Activated CD8-positive, alpha-beta memory T cell treated with anti-CD3 and anti-CD28 coated beads, Interleukin-2, amount 50 U/mL, for 24 hours (primary cell): Measurements from ENCODE around the gene AQP3.
A peak's percentile ranks its signal among the peaks of the same experiment; 100 is the strongest.
"Not testable (repeated sequence)": the region's sequence is repeated elsewhere in the genome, so short reads cannot be mapped to it uniquely, and the experiment has no call there.

Experiments used
- DNase-seq: peaks from one replicate; pipeline ENCODE4 v3.0.0-alpha.2; 2020; ENCODE audit errors: extremely low read depth

AQP3 gene

DNA sequence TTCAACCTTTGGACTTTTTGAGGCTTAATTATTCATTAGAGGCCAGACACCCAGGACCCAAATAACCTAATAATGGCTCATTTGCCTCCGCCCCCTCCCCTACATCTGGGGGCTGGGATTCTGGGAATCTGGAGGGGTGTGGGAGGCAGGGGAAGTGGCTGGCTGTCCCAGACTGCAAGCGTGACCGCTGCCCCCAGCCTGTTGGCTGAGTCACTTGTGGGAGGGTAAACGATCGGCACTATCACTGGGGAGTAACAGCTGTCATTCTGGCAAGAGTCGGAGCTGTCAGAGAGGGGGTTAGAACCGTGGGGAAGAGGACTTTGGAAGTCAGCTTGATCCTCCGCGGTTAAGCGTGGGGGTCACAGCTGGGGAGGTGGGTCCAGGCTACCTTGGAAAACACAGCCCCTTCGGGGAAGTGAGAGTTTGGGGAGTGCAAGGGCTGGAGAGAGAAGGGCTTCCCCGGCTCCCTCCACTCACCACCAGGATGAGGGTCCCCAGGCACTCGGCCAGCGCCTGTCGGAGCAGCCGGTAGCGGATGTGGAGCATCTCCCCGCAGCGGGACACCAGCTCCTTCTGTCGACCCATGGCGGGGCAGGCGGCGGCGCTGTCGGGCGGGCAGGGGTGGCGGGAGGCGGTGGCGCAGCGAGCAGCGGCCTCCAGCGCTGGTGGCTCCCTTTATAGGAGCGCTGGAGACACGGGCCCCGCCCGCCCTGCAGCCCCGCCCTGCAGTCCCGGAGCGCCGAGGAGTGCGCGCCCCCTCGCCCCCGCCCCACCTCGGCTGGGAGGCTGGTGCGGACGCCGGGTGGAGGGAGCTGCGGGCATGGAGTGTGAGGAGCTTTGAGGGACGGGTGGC is at the start of gene AQP3:
TSS of gene AQP3 (minus strand) at position 648 of the 853 bp plus-strand sequence. CDS start at position 585, 63 bp downstream.
- DNase-seq, result no peak

DNA sequence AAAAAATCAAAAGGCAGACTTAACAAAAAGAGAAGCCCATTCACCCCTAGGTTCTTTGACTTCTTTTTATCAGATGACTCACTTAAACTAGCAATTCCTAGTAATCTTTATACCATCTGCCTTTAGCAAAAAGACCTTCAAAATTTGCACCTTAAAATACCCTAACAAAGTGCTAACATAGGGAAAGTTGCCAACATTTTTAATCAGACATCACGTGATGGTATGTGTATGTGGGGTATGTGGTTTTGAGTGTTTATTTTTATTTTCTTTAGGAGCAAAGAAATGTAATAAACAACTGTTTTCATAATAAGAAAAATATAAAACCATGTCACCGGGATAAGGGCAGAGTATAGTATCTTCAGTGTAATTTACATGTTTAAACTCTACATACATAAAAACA is 46.4 kb upstream of the AQP3 start:
- not testable (repeated sequence) for DNase-seq

DNA sequence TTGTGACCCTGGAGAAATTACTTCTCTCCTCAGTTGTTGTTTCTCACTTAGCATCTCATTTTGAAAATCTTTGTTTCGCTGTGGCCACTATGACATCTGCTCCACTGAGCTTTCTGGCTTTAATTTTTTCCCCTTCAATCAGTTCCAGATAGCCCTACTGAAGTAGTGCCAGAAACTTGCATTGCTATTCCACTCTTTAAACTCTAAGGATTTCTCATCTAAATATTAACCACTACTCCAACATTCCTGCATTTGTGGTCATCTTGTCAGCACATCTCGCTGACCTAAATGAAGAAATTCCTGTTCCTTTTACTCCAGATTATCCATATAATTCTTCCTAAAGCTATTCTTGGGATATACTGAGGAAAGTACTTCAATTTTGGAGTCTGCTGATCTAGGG is 41.7 kb upstream of the AQP3 start:
- no peak for DNase-seq

DNA sequence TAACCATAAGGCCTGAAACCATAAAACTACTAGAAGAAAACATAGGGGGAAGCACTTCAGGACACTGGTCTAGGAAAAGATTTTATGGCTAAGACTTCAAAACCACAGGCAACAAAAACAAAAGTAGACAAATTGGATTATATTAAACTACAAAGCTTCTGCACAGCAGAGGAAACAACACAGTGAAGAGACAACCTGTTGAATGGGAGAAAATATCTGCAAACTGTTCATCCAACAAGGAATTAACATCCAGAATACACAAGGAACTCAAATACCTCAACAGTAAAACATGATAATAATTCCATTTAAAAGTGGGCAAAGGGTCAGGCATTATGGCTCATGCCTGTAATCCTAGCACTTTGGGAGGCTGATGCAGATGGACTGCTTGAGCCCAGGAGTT is 37.9 kb upstream of the AQP3 start:
- not testable (repeated sequence) for DNase-seq

DNA sequence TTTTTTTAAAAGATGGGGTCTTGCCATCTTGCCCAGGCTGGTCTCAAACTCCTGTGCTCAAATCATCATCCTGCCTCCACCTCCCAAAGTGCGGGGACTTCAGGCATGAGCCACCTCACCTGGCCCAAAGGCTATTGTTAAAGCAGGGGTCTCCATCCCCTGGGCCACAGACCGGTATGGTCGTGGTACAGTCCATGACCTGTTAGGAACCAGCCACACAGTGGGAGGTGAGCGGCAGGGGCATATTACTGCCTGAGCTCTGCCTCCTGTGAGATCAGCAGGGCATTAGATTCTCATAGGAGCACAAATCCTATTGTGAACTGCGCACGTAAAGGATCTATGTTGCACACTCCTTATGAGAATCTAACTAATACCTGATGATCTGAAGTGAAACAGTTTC is 33.6 kb upstream of the AQP3 start:
- DNase-seq, result no peak

DNA sequence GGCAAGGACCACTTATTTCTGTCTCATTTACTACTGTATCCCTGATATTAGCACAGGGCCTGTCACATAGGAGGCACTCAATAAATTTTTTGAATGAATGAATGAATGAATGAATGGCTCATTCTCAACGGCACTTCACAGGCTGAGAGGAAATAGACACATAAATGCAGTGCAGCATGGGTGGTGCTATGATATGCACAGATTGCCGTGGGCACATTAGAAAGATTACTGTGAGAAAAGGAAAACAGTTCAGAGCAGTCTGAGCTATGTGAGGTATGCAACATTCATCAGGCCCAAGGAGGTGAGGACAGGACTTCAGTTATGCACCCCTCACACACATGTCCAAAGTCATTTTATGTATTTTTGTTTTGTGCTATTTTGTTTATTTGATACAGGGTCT is 32.7 kb upstream of the AQP3 start:
- no peak for DNase-seq

DNA sequence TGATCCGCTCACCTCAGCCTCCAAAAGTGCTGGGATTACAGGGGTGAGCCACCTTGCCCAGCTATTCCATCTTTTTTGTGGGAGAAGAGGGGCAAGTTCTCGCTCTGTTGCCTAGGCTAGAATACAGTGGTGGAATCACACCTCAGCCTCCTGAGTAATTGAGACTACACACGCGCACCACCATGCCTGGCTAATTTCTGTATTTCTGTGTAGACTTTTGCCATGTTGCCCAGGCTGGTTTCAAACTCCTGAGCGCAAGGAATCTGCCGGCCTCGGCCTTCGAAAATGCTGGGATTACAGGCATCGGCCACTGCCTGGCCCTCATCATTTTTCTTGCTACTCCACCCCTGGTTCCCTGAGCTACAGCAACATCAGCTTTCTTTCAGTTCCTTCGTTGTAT is 29.1 kb upstream of the AQP3 start:
- DNase-seq, result no peak

DNA sequence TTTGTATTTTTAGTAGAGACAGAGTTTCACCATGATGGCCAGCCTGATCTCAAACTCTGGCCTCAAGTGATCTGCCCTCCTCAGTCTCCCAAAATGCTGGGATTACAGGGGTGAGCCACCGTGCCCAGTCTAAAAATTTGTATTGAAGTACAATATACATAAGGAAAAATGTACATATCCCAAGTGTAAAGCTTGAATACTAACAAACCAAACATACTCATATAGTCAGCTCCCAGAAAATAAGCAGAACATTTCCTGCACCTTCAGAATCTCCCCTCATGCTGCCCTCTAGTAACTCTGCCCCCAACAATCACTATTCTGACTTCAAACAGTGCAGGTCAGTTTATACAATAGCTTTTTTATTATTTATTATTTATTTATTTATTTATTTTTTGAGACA is 28.0 kb upstream of the AQP3 start:
- no peak for DNase-seq

DNA sequence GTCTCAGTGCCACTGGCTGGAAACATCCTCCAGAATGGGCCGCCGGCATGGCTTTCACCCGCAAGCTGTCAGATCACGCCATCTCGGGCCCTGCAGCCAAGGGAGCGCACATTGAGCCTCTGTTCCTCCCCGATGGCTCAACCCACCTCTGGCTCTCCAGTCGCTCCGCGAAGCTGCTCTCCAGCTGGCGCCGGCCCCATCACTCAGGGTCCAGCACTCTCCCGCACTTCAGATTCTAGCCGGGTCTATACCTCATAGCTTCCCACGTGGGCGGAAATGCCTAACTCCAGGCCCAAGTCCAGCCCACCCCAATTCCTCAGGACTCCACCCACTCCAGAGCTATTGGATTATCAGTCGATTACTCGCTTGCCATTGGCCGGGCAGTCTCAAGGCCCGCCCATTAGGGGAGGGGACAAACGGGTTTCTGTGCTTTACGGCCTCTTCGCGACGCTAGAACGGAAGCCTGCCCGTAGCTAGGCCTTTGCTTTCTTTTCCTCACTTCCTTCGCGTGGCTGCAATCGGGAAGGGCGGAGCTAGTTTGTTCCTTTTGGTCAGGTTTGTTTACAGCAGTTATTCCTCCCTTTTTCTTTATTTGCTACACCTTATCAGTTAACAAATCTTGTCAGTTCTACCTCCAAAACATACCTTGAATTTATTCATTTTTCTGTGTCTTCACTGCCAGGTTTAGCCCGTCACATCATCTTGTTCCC is 26.4 kb upstream of the AQP3 start, which contains the start of gene NOL6:
TSS of gene NOL6 (minus strand) at position 282 of the 710 bp plus-strand sequence. CDS start at position 200, 82 bp downstream.
- peak; percentile 98 for DNase-seq

DNA sequence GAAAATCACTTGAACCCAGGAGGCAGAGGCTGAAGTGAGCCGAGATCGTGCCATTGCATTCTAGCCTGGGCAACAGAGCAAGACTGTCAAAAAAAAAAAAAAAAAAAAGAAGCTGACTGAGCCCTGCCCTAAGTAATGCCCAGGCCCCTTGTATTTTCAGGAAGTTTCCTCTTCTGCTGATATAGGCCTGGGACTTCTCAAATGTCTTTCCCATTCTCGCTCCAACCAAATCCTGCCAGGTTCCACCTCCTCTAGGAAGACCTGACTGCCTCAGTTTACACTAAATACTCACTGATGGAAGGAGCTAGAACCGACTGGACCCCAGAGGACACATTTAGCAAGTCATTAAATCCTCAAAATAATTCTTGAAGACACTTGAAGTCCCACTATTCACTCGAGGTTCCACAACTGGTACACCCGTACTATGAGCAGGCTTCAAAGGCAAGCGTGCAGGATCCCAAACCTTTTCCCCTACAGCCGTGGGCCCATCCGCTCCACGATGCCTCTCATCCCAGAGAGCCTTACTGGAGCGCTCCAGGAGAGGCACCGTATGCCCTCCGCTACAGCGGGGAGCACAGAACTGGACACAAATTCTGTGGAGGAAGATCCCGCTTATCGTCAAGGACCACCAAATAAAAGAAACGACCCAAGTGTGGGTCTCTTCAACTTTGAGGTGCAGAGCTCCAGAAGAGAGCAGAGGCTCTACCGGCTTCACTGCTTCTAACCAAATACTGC is 25.7 kb upstream of the AQP3 start:
- DNase-seq, result no peak

DNA sequence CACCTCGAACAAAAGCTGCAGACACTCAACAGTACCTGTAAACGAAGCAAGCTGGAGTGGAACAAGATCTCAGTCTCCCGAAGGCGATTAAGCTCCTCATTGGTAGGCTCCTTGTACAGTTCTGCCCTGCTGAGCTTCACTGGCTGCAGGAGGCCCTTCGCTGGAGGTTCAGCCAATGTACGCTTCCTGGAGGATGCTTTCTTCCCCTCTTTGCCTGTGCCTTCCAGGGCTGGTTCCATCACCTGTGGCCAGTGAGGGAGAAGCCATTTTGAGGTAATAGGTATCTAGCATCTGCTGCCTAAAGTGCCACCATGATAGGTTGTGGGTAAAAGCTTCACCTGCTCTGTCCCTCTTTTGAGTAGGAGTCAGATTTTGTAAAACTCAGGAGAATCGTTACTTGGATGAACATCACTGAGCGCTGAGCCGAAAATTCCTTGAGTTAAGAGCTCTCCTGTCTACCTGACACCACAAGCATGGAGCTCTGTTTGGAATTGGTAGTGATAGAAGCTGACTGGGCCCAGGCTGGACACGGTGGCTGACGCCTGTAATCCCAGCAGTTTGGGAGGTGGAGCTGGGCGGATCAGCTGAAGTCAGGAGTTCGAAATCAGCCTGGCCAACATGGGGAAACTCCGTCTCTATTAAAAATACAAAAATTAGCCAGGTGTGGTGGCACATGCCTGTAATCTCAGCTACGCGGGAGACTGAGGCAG is 24.9 kb upstream of the AQP3 start:
- DNase-seq, result no peak

DNA sequence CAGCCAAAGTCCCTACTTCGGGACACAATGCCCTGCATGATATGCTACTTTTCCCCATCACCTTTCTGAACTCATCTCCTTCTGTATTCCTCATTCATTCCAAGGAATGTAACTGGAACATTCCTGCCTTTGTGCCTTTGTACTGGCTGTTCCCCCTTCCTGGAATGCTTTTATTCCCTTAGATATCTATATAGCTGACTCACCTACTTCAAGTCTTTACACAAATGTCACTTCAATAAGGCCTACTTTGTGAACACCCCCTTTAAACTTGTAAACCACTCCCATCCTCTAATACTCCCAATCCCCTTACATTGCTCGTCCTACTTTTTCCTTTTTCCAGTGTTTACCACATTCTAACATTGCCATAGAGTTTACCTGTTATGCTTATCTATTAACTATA is 24.0 kb upstream of the AQP3 start:
- DNase-seq, result no peak

DNA sequence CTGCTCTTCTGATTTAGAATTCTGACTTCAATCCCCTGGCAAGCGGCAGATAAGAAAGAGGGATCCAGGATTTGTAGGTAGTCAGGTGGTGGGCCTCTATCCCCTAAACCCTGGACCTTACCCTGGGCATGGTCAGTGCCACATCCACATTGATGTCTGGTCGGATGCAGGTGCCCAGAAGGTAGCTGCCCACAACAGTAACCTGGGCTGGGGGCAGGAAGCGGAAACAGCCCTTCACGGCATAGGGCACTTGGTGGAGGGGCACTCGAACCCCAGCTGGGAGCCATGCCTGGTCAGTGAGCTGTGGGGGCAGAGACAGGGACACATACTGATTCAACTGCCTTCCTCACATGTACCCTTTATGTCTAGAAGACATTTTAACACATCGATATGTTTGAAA is 22.5 kb upstream of the AQP3 start:
- DNase-seq, result no peak

DNA sequence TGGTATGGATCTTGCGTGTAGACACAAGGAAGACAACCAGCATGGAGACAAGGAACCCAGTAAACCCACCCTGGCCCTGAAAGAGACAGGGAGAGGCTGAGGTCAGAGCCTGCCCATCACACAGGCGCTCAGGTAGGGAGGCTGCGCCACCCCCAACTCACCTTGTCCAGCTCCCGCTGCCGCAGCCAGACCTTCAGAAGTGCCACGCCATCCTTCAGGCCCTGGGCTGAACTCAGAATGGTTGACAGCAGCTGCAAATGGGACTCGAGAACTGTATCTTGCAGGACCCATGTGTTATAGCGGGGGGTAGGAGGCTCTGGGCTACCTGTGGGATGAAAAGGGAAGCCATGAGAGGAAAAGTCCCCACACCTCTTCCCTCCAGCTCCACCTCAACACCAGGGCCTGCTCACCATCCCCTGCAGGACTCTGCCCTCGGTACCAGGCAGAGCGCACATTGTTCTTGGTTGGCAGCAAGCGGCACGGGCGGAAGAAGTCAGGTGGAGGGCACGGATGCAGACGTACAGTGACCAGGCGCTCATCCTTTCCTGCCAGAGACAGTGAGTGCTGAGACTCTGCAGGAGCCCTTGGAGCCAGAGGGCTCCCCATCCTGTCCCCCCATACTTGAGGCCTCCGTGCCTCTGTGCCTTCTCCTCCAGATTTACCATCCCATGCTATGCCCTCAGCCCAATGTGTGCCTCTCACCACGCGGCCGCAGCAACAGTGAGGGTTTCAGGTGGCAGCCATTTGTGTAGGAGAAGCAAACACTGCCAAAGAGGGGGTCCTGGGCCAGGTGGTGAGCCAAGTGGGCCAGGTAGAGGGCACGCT is 21.6 kb upstream of the AQP3 start:
- no peak for DNase-seq

DNA sequence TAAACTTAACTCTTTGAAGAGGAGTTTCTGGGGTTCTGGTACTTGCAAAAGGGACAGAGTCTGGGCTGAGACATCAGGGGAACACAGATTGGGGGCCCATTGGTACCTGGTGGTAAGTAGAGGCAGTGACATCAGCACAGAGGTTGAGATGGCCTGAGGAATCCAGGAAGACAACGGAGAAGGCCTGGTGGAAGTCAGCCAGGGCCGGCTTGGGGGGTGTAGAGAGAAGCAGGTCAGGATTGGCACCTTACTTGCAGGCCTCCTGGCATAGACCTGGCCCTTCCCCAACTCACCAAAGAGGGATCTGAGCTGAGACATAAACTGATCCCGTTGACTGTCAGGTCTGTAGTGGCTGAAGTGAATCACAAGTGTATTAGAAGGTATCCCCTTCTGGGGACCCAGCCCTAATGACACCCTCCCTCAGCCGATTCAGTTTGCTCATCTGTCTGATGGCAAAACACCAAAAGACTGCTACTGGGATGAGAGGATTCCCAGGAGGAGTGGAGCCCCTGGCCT is 20.9 kb upstream of the AQP3 start:
- DNase-seq, result no peak

DNA sequence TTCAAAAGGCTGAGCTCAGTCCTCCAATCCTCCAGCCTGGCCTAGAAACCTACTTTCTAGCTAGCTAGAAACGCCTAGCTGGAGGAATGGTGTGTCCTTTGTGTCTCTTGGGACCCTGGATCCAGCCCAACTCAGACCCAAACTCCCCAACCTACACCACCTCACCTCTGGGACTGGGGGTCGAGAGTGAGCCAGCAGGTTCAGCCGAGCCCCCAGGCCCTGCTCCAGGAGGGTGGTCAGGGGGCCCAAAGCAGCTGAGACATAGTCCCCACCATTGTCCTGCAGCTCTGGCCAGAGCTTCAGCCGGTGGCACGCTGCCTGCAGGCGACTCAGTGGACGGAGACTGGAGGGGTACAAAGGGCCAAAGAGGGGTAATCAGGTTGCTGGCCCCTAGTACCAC is 20.1 kb upstream of the AQP3 start:
- no peak for DNase-seq

DNA sequence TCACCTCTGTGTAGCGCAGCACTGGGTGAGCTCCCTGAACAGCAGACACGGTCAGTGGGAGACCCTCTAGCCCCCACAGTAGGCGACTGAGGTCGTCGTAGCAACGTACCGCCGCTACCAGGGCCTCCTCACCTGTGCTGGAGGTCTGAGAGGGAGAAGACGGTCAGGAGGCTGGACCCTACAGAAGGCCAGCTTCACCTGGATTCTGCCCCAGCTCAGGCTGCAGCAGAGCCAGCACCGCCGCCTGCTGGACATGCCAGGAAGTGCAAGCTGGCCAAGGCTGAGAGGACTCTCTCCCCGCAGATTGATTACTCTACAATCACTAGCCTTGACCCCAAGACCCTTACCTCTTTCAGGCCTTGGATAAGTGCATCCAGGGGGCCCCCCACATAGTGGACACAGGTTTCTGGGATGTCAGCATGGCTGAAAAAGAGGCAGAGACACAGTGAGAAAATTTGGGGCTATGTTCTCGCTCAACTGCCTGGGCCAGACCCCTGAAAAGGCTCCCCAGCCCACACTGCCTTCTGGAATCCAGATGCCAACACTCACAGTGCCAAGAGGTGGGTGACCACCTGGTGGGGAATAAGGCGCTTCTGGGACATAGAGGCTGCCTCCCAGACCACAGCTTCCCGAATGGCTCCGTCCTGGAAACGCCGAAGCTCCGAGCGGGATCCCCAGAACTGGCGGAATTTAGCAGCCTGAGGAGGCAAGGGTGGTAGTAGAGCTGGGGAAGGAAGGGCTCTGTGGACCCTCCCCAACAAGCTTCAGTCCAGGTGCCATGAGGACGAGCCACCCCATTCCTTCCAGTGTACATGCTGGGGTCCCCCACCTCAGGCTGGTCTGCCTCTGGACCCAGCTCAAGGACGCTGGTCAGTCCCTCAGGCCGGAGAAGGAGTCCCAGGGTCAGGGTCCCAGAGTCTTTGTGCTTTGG is 19.4 kb upstream of the AQP3 start:
- DNase-seq, result peak; percentile 35

DNA sequence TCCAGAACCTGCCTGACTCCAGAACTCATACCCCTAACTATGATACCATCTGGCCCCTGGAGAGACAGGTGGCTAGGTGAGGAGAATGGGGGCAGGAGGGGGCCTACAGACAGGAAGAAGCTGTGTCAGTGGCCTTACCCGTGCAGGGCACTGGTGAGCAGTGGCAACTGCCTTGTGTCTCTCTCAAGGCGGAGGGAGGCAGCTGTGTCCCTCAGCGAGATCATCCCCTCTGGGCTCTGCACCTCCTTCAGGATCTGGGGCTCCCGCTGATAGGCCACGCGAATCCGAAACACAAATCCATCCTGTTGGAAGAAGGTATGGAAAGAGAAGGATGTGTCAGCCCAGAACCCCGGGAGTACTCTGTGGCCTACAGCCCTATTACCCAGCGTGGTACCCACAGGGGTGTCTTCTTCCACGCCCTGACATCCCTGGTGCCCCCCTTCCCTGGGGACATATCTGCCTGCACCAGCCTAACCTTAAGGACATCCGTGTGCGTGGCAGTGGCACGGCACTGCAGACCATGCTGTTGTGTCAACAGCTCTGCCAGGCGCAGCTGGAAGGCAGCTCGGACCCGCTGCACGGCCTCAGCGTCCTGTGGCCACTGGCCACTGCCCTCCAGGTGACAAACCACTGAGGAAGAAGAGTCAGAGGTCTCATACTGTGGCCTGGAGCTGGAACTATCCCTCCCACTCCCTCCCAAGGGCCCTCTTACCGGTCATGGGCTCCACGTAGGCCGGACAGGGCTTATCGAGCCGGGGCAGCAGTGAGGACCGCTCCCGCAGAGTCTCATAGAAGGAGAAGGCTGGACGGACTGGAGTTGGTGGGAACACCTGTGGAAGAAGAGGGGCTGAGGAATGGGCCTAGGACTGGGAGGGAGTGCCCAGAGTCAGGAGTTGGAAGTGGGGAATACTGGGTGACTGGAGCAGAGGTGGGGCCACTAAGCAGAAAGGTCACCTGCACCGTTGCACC is 18.5 kb upstream of the AQP3 start:
- no peak for DNase-seq
